ENCODE results near the gene LRMDA. TPM values are rescaled to one million over a fixed set of nuclear protein-coding genes. Genes with fewer than 3 reads are reported as not detected.

LRMDA gene
- total RNA-seq, 1 experiment from 2014 or later = not detected

DNA sequence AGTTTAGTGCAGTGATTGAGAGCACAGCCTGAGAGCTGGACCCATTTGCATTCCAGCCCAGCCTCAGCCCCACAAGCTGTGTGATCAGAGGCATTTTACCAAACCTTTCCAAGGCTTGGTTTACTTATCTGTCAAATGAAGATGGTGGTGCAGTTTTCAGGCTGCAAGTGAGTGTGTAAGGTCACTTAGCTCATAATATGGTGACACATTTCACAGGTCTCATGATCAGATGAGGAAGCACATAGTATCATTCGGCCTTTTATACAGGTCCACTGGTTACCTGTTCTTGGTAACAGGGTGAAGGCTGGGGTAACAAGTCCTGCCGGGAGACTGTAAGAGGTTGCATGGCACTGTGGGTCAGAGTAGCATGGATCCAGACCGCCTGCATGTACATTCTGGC, 371.7 kb downstream of the LRMDA start:
- Histone ChIP-seq H3K27ac (ENCODE audit: low read depth, low read length, poor library complexity, severe bottlenecking) (no peak overlapping the region), H3K9me3 (ENCODE audit: low read depth, low read length, poor library complexity, severe bottlenecking) (no peaks in the 10 kb centered on the region), H3K36me3 (ENCODE audit: insufficient read depth, low read length, poor library complexity, severe bottlenecking) (no peaks in the 10 kb centered on the region), H3K27me3 (replicated peaks; ENCODE audit: insufficient read depth, low read depth, low read length, poor library complexity) (peaks cover 4% of the 10 kb centered on the region), H3K4me1 (ENCODE audit: insufficient read depth, low read length, poor library complexity, severe bottlenecking) (no peaks in the 10 kb centered on the region), H3K4me3 (ENCODE audit: low read depth, low read length, poor library complexity, severe bottlenecking) (no peak overlapping the region)
- no TSS peak for BruUV-seq (replicated peaks)
- POLR2A ChIA-PET (ENCODE audit: low non-redundant PET) = no interaction called here
- intact Hi-C loops (cut with micrococcal nuclease; ENCODE audit: unreplicated experiment) = no loop called here
- TF ChIP-seq, protein P1, sequence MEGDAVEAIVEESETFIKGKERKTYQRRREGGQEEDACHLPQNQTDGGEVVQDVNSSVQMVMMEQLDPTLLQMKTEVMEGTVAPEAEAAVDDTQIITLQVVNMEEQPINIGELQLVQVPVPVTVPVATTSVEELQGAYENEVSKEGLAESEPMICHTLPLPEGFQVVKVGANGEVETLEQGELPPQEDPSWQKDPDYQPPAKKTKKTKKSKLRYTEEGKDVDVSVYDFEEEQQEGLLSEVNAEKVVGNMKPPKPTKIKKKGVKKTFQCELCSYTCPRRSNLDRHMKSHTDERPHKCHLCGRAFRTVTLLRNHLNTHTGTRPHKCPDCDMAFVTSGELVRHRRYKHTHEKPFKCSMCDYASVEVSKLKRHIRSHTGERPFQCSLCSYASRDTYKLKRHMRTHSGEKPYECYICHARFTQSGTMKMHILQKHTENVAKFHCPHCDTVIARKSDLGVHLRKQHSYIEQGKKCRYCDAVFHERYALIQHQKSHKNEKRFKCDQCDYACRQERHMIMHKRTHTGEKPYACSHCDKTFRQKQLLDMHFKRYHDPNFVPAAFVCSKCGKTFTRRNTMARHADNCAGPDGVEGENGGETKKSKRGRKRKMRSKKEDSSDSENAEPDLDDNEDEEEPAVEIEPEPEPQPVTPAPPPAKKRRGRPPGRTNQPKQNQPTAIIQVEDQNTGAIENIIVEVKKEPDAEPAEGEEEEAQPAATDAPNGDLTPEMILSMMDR (conservative IDR thresholded peaks at IDR 0.05; ENCODE audit: low read depth, low read length) = no peak
- no peak for TF ChIP-seq EZH2 (IDR thresholded peaks at IDR 0.05; ENCODE audit: borderline replicate concordance, low read depth, low read length, poor library complexity, severe bottlenecking)
- no peak for DNase-seq (ENCODE audit: low spot score)
- CTCF ChIA-PET = no interaction called here

GRCh38 chr10:75803816-75804552, 372.6 kb downstream of the LRMDA start:
- TF ChIP-seq, protein P1 (conservative IDR thresholded peaks at IDR 0.05; ENCODE audit: low read depth, low read length) = no peak
- no peak for TF ChIP-seq EZH2 (IDR thresholded peaks at IDR 0.05; ENCODE audit: borderline replicate concordance, low read depth, low read length, poor library complexity, severe bottlenecking)
- ChIA-PET CTCF (no interaction called here), POLR2A (ENCODE audit: low non-redundant PET) (no interaction called here)
- intact Hi-C loops (cut with micrococcal nuclease; ENCODE audit: unreplicated experiment) = no loop called here
- Histone ChIP-seq H3K4me1 (ENCODE audit: insufficient read depth, low read length, poor library complexity, severe bottlenecking) (no peaks in the 10 kb centered on the region), H3K4me3 (ENCODE audit: low read depth, low read length, poor library complexity, severe bottlenecking) (no peak overlapping the region), H3K27ac (ENCODE audit: low read depth, low read length, poor library complexity, severe bottlenecking) (no peak overlapping the region), H3K27me3 (replicated peaks; ENCODE audit: insufficient read depth, low read depth, low read length, poor library complexity) (peaks cover 4% of the 10 kb centered on the region), H3K9me3 (ENCODE audit: low read depth, low read length, poor library complexity, severe bottlenecking) (no peaks in the 10 kb centered on the region), H3K36me3 (ENCODE audit: insufficient read depth, low read length, poor library complexity, severe bottlenecking) (no peaks in the 10 kb centered on the region)
- DNase-seq (ENCODE audit: low spot score) = no peak
- no TSS peak for BruUV-seq (replicated peaks)

- TF ChIP-seq, protein P1 (conservative IDR thresholded peaks at IDR 0.05; ENCODE audit: low read depth, low read length) = no peak
- TF ChIP-seq EZH2 (IDR thresholded peaks at IDR 0.05; ENCODE audit: borderline replicate concordance, low read depth, low read length, poor library complexity, severe bottlenecking) = no peak
- BruUV-seq (replicated peaks) = no TSS peak
- H3K27ac ChIP-seq (ENCODE audit: low read depth, low read length, poor library complexity, severe bottlenecking) = no peak overlapping the region
- H3K4me1 ChIP-seq (ENCODE audit: insufficient read depth, low read length, poor library complexity, severe bottlenecking) = no peaks in the 10 kb centered on the region
- peaks cover 4% of the 10 kb centered on the region for H3K27me3 ChIP-seq (replicated peaks; ENCODE audit: insufficient read depth, low read depth, low read length, poor library complexity)
- ChIA-PET POLR2A (ENCODE audit: low non-redundant PET) (no interaction called here), CTCF (no interaction called here)
- H3K9me3 ChIP-seq (ENCODE audit: low read depth, low read length, poor library complexity, severe bottlenecking) = no peaks in the 10 kb centered on the region
- DNase-seq (ENCODE audit: low spot score) = no peak
- H3K36me3 ChIP-seq (ENCODE audit: insufficient read depth, low read length, poor library complexity, severe bottlenecking) = no peaks in the 10 kb centered on the region
- intact Hi-C loops (cut with micrococcal nuclease; ENCODE audit: unreplicated experiment) = no loop called here
- H3K4me3 ChIP-seq (ENCODE audit: low read depth, low read length, poor library complexity, severe bottlenecking) = no peak overlapping the region
Measured at GRCh38 chr10:75806186-75806585, 374.8 kb downstream of the LRMDA start.
